Measurements from ENCODE around the gene ZNRF1.

Gene ZNRF1

GRCh38 chr16:75062976-75063346, 64.1 kb downstream of the ZNRF1 start:
- DNase-seq: no peak

DNA sequence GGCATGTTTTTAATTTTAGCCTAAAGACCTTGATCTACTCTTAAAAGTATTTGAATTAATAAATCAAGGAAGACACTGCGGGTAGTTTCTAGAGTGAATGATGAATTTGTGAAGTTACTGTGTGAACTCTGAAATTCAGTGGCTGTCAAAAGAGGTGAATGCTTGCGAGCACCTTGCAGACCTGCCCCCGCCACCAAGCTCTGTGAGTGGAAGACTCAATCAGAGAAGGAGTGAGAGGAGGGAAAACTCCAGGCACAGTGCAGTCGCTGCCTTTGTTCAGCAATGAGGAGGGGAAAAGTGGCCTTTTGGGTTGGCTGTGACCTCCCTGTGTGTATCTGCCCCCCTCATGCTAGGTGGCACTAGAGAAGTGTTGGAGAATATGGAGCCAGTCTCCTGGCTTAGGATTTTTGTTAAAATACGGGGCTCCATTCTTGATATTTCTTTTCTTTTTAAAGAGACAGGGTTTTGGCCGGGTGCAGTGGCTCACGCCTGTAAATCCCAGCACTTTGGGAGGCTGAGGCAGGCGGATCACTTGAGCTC, 64.8 kb downstream of the ZNRF1 start:
- no peak for DNase-seq

DNA sequence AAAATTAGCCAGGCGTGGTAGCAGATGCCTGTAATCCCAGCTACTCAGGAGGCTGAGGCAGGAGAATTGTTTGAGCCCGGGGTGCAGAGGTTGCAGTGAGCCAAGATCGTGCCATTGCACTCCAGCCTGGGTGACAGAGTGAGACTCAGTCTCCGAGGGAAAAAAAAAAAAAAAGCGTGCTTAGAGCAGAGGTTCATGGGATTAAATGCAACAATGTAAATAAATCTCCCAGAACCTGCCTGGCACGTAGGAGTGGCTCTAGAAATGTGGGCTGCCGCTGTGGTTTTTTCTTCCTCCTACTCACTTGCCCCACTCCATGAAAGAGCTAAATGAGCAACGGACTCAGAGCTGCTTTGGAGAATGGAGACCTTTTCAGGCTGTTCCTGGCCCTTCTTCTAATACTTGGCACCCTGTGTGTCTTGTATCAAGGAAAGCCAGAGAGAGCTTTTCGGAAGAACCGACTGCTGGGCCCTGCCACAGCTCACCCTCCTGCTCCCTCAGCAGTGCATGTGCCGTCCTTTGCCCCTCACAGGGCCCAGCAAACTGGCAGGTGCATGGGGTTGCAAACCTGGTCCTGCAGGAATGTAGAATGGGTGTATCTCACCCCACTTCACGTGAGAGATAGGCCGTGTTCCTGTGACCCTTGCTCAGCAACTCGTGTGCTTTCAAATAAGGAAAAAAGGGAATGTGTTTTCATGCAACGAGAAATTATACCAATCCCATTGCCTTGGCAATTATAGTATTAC, 65.8 kb downstream of the ZNRF1 start:
- DNase-seq: peak; percentile 32

GRCh38 chr16:75065149-75065505, 66.3 kb downstream of the ZNRF1 start:
- DNase-seq: no peak

- DNase-seq: no peak
Measured at GRCh38 chr16:75065521-75066149, 66.8 kb downstream of the ZNRF1 start.

DNA sequence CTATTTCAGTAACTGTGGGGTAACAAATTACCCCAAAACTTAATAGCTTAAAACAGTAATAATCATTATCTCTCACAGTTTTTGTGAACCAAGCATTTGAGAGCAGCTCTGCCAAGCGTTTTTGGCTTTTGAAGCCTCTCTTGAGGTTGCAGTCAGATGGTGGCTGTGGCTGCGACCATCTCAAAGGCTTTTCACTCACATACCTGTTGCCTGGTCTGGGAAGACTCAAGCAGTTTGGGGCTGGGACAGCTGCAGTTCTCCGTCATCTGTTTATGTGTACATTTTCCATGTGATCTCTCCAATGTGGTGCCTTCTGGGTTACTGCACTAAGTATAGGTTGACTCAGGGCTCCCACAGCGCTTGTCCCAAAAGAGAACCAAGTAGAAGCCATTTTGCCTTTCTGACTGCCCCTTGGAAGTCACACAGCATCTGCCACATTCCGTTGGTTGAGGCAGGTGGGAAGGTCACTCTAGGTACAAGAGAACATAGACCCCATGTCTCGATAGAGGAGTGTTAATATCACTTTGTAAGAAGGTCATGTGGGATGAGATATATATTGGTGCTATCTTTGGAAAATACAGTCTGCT, 68.1 kb downstream of the ZNRF1 start:
- no peak for DNase-seq

- DNase-seq: no peak
Measured at GRCh38 chr16:75068085-75069031, 69.5 kb downstream of the ZNRF1 start.

DNA sequence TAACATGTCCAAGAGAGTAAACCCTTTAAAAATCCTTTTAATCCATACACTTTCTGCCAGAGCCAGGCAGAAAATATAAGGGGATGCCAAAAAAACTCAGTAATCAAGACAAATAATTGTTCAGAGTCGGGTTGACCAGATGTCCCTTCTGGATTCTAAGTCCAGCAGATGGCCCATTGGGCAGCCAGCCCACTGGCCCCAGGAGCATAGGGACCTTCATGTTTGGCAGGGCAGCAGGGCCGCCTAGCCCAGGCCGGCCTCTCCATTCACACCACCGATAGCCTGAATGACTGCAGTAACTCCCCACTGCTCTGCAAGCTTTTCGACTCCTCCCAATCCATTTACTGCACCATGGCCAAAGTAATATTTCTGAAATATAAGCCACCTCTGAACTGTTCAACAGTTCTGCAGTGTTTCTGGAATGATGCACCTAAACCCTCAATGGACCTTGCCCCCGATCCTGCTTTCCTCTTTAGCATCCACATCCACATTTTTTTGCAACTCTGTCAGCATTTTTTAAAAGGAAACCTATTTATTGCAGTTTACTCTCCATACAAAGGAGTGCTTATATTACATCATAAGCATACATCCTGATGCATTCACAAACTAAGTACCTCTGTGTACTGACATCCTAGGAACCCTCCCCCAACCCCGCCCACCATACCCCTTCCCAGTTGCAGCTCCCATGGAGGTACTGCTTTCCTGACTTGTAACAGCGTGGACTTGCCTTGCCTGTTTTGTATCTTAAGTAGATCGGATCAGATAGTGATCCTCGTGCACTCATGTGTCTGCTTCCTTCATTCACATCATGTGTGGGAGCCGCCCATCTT, 71.4 kb downstream of the ZNRF1 start:
- DNase-seq: no peak

DNA sequence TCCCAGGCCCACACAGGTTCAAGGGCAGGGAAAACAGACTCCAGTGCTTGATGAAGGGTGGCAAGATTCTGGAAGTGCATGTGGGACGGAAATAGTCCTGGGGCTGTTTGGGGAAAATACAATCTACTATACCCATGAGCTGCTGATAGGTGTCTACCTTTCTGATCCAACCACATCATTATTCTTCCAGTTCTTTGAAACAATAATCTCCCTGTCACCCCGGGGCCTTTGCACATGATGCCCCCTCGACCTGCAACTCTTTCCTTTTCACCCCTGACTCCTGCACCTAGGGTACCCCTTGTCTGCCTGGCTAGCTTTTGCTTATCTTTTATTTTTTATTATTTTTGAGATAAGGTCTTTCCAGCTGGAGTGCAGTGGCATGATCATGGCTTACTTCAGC, 72.8 kb downstream of the ZNRF1 start:
- no peak for DNase-seq

DNA sequence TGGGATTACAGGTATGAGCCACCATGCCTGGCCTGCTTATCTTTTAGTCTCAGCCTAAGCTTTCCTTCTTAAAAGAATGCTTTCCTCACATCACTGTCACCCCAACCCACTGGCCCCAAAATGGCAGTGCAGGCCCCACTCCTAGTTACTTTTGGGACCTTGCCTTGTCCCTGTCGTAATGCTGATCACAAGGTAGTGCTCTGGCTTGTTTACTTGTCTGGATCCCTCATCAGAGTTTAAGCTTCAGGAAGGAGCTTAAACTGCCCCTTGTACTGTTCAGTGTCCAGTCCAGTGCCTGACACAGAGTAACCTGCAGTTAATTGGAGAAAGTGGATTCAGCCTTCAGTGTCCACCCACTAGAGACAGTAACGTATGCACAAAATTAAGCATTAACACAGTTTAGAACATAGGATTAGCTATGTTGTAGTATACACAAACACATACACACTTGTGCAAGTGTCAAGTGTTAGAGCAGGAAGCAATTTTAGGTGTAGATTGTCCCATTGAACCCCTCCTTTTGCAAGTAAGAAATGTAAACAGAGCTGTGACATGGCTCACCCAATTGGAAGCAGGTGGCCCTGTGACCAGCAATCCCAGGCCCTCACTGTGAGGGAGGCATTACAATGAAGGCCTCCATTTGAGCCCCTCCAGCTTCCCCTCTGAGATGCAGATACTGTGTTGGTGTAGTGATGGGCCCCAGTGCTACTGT, 73.6 kb downstream of the ZNRF1 start:
- DNase-seq: no peak

DNA sequence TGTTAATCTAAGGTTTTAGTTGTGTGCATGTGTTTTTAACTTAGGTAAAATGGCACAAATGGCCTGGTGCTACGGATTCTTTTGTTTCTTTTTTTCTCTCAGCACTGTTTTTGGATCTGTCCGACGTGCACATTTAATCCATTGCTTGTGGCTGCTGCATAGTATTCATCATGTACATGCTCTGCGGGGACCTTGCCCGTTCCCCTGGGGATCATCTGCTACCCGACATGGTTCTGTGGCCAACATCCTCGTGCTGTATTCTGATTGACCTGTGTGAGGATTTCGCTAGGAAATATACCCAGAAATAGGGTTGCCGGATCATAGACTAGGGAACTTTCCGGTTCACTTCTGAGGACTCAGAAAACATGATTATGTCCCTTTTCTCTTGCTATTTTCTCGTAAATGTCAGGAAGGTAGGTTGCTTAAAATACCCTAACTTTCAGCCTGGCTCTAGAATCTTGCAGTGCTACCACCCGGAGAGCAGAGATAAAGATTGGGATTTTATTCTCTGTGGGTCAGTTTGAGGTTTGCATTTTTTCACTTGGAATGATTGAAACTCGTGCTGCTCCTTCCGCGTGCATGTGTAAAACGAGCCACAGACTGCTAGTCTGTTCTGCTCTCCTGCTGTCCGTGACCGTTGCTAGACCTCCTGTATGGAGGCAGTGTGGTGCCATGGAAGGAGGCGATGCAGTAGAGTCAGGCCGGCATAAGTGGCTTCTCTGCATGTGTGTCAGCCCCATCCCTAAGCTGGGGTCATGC, 74.9 kb downstream of the ZNRF1 start:
- DNase-seq: no peak

- no peak for DNase-seq
Measured at GRCh38 chr16:75074304-75074793, 75.5 kb downstream of the ZNRF1 start.

DNA sequence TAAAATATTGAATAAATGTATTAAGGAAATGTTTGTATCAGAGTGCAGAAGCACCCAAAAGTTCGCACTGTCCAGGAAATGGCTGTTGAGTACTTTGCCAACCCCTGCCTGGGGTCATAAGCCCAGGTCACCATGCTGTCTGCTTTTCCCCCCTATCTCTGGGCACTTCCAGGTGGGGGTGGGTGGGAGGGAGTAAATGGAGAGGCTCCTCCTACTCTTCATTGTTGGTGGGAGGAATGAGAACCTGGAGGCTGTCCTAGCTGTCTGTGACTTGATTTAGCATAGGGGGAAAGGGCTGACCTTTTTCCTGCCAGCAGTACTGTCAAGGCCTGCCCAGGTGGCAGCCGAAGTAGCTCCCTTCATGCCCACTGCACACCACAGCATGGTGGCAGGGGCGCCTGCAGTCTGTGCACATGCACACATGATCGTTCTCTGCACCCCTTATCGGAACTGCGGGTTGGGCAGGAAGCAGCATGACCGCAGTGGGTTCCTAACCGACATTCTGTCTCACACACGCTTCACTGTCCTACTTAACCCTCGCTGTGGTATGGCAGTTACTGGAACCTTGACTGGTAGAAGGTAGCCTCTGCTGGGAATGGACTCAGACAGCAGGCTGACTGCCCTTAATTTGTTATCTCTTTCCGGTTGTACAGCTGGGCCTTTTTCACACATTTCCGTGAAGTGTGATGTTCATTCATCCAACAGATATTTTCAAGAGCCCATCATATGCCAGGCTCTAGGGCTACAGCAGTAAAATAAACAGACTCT, 76.3 kb downstream of the ZNRF1 start:
- DNase-seq: no peak

- no peak for DNase-seq
Measured at GRCh38 chr16:75075688-75076268, 77.0 kb downstream of the ZNRF1 start.

- no peak for DNase-seq
Measured at GRCh38 chr16:75078886-75079285, 80.1 kb downstream of the ZNRF1 start.

GRCh38 chr16:75079346-75079926, 80.6 kb downstream of the ZNRF1 start:
- DNase-seq: no peak

- DNase-seq: no peak
Measured at GRCh38 chr16:75080205-75081029, 81.6 kb downstream of the ZNRF1 start.

All from NCI-H187 treated with DMSO at 0.1 percent for 48 hours (cell line).